ENCODE results near the gene PEX3. TPM values are rescaled to one million over a fixed set of nuclear protein-coding genes. Genes with fewer than 3 reads are reported as not detected.

The PEX3 gene
- total RNA-seq, 1 experiment from 2014 or later: 20.9 TPM

DNA sequence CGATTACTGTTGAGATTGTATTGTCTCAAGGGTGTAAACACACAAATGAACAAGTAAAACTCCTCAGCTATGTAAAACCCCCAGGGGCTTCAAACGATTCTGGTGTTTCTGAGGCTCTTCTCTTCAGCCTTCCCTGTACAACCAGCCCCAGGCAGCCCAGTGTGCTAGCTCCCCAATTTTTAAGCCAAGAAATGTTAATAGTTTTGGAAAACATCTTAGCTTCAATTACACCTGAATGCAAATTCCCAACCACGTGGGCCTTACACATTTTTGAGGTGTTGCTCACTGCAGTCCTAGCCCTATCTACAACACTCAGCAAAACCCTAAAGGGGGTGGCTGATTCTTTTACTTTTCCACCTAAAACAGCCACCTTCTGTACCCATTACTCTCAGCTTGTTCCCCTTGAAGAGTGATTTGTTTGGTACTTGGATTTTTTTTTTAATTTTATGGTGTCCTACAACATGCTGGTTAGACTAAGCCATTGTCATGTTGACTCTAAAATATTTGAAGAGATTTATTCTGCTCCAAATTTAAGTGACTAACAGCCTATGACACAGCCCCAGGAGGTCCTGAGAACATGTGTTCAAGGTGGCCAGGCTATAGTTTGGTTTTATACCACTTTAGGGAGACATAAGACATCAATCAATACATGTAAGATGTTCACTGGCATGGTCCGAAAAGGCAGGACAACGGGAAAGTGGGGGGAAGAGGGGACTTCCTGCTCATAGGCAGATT is 48.8 kb upstream of the PEX3 start:
- no peak overlapping the region for H3K27ac ChIP-seq
- H2AFZ ChIP-seq: no peak overlapping the region
- H4K20me1 ChIP-seq (ENCODE audit: insufficient read depth): no peaks in the 10 kb centered on the region
- H3K27me3 ChIP-seq (ENCODE audit: insufficient read depth, low read depth): no peaks in the 10 kb centered on the region
- peaks cover 25% of the 10 kb centered on the region for H3F3A ChIP-seq (ENCODE audit: insufficient read depth, low read depth)
- no peak for TF ChIP-seq EZH2 (IDR thresholded peaks at IDR 0.05; ENCODE audit: low read depth)
- TF ChIP-seq, protein P1, sequence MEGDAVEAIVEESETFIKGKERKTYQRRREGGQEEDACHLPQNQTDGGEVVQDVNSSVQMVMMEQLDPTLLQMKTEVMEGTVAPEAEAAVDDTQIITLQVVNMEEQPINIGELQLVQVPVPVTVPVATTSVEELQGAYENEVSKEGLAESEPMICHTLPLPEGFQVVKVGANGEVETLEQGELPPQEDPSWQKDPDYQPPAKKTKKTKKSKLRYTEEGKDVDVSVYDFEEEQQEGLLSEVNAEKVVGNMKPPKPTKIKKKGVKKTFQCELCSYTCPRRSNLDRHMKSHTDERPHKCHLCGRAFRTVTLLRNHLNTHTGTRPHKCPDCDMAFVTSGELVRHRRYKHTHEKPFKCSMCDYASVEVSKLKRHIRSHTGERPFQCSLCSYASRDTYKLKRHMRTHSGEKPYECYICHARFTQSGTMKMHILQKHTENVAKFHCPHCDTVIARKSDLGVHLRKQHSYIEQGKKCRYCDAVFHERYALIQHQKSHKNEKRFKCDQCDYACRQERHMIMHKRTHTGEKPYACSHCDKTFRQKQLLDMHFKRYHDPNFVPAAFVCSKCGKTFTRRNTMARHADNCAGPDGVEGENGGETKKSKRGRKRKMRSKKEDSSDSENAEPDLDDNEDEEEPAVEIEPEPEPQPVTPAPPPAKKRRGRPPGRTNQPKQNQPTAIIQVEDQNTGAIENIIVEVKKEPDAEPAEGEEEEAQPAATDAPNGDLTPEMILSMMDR (conservative IDR thresholded peaks at IDR 0.05): no peak
- no peaks in the 10 kb centered on the region; the same call in 1 of the 2 replicates for H3K9me3 ChIP-seq (ENCODE audit: insufficient read depth, low read depth)
- POLR2A ChIA-PET (ENCODE audit: unreplicated experiment): no interaction called here
- BruUV-seq (replicated peaks): no TSS peak
- H3K9me2 ChIP-seq (ENCODE audit: insufficient read depth): no peaks in the 10 kb centered on the region
- no peak overlapping the region; the same call in 1 of the 2 replicates for H3K4me2 ChIP-seq
- no peak for DNase-seq
- peaks cover 62% of the 10 kb centered on the region for H3K4me1 ChIP-seq (replicated peaks; ENCODE audit: insufficient read depth)
- H3K79me2 ChIP-seq (ENCODE audit: low read depth): no peaks in the 10 kb centered on the region
- CTCF ChIA-PET: interaction anchor here (0.6 kb wide), 1 partner anchor 832 kb away, joined by 3 read pairs; no protein-coding TSS in a partner anchor
- intact Hi-C loops (cut with micrococcal nuclease; ENCODE audit: unreplicated experiment): no loop called here
- no peaks in the 10 kb centered on the region for H3K36me3 ChIP-seq (ENCODE audit: low read depth)
- H3K4me3 ChIP-seq: no peak overlapping the region

DNA sequence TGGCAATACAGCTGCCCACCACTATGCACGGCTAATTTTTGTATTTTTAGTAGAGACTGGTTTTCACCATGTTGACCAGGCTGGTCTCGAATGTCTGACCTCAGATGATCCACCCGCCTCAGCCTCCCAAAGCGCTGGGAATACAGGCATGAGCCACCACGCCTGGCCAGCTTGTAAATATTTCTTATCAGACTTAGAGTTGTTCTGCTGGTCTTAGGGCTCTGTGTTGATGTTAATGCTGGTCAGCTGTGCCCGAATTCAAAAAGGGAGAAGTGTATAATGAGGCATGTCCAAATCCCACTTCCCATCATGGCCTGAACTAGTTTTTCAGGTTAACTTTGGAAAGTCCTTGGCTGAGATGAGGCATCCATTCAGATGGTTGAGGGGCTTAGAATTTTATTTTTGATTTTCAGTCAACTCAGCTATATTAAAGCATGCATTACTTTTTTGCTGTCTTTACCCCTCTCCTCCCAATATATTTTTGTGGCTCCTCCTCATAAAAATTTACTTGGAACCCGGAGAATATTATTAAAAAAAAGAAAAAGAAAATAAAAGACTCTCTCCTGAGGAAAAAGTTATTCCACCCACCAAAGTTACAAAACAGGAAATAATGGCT is 47.8 kb upstream of the PEX3 start:
- peaks cover 19% of the 10 kb centered on the region; the same call in 1 of the 2 replicates for H3F3A ChIP-seq (ENCODE audit: insufficient read depth, low read depth)
- no TSS peak for BruUV-seq (replicated peaks)
- H3K9me2 ChIP-seq (ENCODE audit: insufficient read depth): no peaks in the 10 kb centered on the region
- ChIA-PET CTCF (no interaction called here), POLR2A (ENCODE audit: unreplicated experiment) (no interaction called here)
- no peak for DNase-seq
- intact Hi-C loops (cut with micrococcal nuclease; ENCODE audit: unreplicated experiment): no loop called here
- no peaks in the 10 kb centered on the region for H4K20me1 ChIP-seq (ENCODE audit: insufficient read depth)
- no peak overlapping the region for H3K4me3 ChIP-seq
- no peaks in the 10 kb centered on the region for H3K79me2 ChIP-seq (ENCODE audit: low read depth)
- TF ChIP-seq, protein P1 (conservative IDR thresholded peaks at IDR 0.05): no peak
- no peak for TF ChIP-seq EZH2 (IDR thresholded peaks at IDR 0.05; ENCODE audit: low read depth)
- no peaks in the 10 kb centered on the region; the same call in 1 of the 2 replicates for H3K9me3 ChIP-seq (ENCODE audit: insufficient read depth, low read depth)
- H2AFZ ChIP-seq: no peak overlapping the region
- H3K27me3 ChIP-seq (ENCODE audit: insufficient read depth, low read depth): no peaks in the 10 kb centered on the region
- no peak overlapping the region for H3K4me2 ChIP-seq
- no peak overlapping the region for H3K27ac ChIP-seq
- peaks cover 54% of the 10 kb centered on the region for H3K4me1 ChIP-seq (replicated peaks; ENCODE audit: insufficient read depth)
- no peaks in the 10 kb centered on the region for H3K36me3 ChIP-seq (ENCODE audit: low read depth)

DNA sequence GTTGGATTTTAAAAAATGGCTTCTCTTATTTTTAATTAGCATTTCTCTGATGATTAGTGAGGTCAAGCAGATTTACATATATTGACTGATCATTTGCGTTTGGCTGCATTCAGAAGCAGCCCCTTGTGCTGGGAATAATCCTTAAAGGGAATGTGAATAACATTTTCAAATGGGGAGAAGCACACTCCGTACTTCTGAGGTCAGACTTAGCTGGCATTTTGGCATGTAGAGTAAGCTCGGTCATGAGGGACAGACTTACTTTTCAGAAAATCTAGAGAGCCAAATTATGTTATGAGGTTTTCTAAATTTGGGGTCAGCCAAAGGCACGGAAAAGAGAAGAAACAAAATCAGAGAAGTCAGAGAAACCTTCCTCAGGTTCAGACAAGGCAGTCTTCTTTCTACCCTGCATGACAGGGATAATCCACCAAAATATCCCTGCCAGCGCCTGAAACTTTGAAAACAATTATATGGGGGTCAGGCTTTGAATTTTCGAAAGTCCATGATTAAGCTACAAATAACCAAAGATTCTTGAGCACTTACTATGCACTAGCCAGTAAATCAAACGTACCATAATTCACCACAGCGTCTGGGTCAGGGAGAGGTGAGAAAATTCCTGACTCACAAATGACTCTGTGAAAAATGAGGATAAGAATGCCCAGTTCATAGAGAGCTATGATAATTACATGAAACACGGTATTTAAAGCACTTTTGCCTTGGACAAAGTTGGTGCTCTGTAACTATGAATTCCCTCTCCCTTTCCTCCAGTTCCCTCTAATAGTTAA is 45.0 kb upstream of the PEX3 start:
- H4K20me1 ChIP-seq (ENCODE audit: insufficient read depth): no peaks in the 10 kb centered on the region
- BruUV-seq (replicated peaks): no TSS peak
- H3K27me3 ChIP-seq (ENCODE audit: insufficient read depth, low read depth): no peaks in the 10 kb centered on the region
- H3K4me2 ChIP-seq: no peak overlapping the region
- H3K9me3 ChIP-seq (ENCODE audit: insufficient read depth, low read depth): peaks cover 7% of the 10 kb centered on the region
- H3K36me3 ChIP-seq (ENCODE audit: low read depth): no peaks in the 10 kb centered on the region
- TF ChIP-seq EZH2 (IDR thresholded peaks at IDR 0.05; ENCODE audit: low read depth): no peak
- TF ChIP-seq, protein P1 (conservative IDR thresholded peaks at IDR 0.05): no peak
- H3K9me2 ChIP-seq (ENCODE audit: insufficient read depth): no peaks in the 10 kb centered on the region
- H2AFZ ChIP-seq: no peak overlapping the region
- peak in 1 of 2 experiments; percentile 43 for DNase-seq
- POLR2A ChIA-PET (ENCODE audit: unreplicated experiment): no interaction called here
- no peak overlapping the region for H3K4me3 ChIP-seq
- CTCF ChIA-PET: no interaction called here
- H3F3A ChIP-seq (ENCODE audit: insufficient read depth, low read depth): peaks cover 21% of the 10 kb centered on the region
- H3K79me2 ChIP-seq (ENCODE audit: low read depth): no peaks in the 10 kb centered on the region
- H3K4me1 ChIP-seq (replicated peaks; ENCODE audit: insufficient read depth): peaks cover 50% of the 10 kb centered on the region
- no peak overlapping the region for H3K27ac ChIP-seq
- intact Hi-C loops (cut with micrococcal nuclease; ENCODE audit: unreplicated experiment): no loop called here

Measured in PC-9 (cell line).